Breast epithelium (tissue), 4 donors: ENCODE data around the gene STRBP. TPM values are rescaled to one million over a fixed set of nuclear protein-coding genes. Genes with fewer than 3 reads are reported as not detected.
"Not testable (repeated sequence)": the region's sequence is repeated elsewhere in the genome, so short reads cannot be mapped to it uniquely, and the experiment has no call there.

Source experiments
- DNase-seq, 2 donors: peaks; one replicate each; pipeline ENCODE4 v3.0.0-alpha.2; 2019; ENCODE audit warnings: low spot score in 2 of 2
- H3K27ac ChIP-seq, 2 donors: fragments of 200-600 bp; sonication (generic) in 1 of 2; one replicate each; pipeline ENCODE4 v1.5.1; 2016 to 2019; ENCODE audit warnings: mild to moderate bottlenecking in 1 of 2
- H3K27me3 ChIP-seq, 2 donors: fragments of 200-600 bp; sonication (generic) in 1 of 2; one replicate each; pipeline versions ENCODE4 v1.5.1 to v1.6.0; 2017 to 2019; ENCODE audit warnings: control low read depth in 1 of 2, mild to moderate bottlenecking in 1 of 2
- H3K36me3 ChIP-seq: fragments of 200-600 bp; one replicate; pipeline ENCODE4 v1.5.1; 2019
- H3K4me1 ChIP-seq, 2 donors: fragments of 200-600 bp; sonication (generic); one replicate each; pipeline ENCODE4 v1.5.1; 2016 to 2019; ENCODE audit warnings: control low read depth in 1 of 2
- H3K4me3 ChIP-seq, 3 donors: fragments of 200-600 bp; sonication (generic); 1 replicate in 2 of 3; 2 replicates in 1 of 3; pipeline ENCODE4 v1.5.1; 2016 to 2019; ENCODE audit warnings: mild to moderate bottlenecking in 3 of 3, moderate library complexity in 2 of 3
- H3K9me3 ChIP-seq, 2 donors: fragments of 200-600 bp; sonication (generic) in 1 of 2; one replicate each; pipeline ENCODE4 v1.5.1; 2016 to 2019; ENCODE audit warnings: control low read depth in 1 of 2
- POLR2A ChIP-seq: fragments of 450-650 bp; IDR thresholded peaks from one replicate; pipeline ENCODE4 v1.6.1; 2016; ENCODE audit warnings: antibody characterized with exemption, mild to moderate bottlenecking, moderate library complexity
- POLR2AphosphoS5 ChIP-seq, 3 donors: sonication (generic); formaldehyde crosslinking; IDR thresholded peaks; one replicate each; pipeline ENCODE4 v1.6.1; 2017; ENCODE audit warnings: antibody characterized with exemption in 3 of 3
- intact Hi-C: fragments of 100-400 bp; cut with DNase I; formaldehyde crosslinking; loops from one replicate; pipeline ENCODE4 v1.15.1; 2023; ENCODE audit warnings: low total_unique reads
- total RNA-seq, 3 donors: library from RNA; depleted of rRNA; stranded (reverse); fragments of >200 nt; gene quantifications; one replicate each; pipeline ENCODE4 v1.1.0, GENCODE V29; 2016
- TF ChIP-seq, protein P1 (sequence below), 3 donors: fragments of 450-650 bp; IDR thresholded peaks; one replicate each; pipeline ENCODE4 v1.5.1; 2016 to 2017; ENCODE audit warnings: antibody characterized with exemption in 3 of 3, mild to moderate bottlenecking in 3 of 3, moderate library complexity in 3 of 3

STRBP gene
- total RNA-seq, 3 donors from 2014 or later, result 8.0 to 37.0 (median 22.6) TPM

DNA sequence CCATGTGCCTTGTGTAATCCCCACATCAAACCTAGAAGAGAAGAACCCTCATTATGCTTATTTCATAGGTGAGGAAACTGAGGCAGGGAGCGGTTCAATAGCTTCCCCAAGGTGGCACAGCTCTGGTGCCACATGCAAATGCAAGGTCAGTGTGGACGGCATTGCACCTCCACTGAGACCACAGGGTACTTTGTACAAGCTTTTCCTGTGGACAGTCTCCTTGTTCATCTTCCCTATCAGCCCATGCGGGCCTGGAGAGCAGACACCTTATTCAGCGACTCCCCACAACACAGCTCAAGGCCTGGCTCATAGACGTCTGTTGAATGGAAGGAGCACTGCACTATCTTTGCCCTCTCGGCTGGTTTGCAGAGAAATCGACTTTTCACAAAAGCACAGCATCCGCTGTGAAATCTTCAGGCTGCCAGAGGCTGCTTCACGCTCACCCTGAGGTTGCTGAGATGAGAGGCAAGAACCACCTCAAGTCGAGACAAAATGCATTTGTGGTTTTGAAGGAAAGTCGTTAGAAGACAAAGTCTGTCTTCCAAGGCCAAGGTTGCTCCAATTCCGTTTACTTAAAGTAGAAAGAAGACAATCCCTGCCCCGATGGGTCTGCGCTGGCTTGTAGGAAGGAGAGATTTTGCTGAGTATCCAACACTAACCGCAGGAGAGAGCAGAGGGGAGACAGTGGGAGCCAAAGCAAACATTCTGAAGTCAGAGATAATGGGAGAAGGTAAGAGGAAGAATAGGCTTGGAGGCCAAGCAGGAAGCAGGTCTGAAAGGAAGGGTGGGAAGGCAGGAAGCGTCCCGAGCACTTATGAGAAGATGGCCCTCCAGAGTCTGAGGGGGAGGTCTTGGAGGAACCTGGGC is 34.2 kb upstream of the STRBP start:
- intact Hi-C loops, result no loop called here
- Histone ChIP-seq H3K4me1 (no peaks in the 10 kb centered on the region), H3K27me3 (no peaks in the 10 kb centered on the region), H3K27ac (no peak overlapping the region), H3K9me3 (no peaks in the 10 kb centered on the region), H3K4me3 (no peak overlapping the region), H3K36me3 (no peaks in the 10 kb centered on the region)
- no peak for DNase-seq
- TF ChIP-seq POLR2AphosphoS5 (IDR thresholded peaks at IDR 0.05) (no peak), POLR2A (no peak)
- TF ChIP-seq, protein P1, sequence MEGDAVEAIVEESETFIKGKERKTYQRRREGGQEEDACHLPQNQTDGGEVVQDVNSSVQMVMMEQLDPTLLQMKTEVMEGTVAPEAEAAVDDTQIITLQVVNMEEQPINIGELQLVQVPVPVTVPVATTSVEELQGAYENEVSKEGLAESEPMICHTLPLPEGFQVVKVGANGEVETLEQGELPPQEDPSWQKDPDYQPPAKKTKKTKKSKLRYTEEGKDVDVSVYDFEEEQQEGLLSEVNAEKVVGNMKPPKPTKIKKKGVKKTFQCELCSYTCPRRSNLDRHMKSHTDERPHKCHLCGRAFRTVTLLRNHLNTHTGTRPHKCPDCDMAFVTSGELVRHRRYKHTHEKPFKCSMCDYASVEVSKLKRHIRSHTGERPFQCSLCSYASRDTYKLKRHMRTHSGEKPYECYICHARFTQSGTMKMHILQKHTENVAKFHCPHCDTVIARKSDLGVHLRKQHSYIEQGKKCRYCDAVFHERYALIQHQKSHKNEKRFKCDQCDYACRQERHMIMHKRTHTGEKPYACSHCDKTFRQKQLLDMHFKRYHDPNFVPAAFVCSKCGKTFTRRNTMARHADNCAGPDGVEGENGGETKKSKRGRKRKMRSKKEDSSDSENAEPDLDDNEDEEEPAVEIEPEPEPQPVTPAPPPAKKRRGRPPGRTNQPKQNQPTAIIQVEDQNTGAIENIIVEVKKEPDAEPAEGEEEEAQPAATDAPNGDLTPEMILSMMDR (IDR thresholded peaks at IDR 0.05), result no peak

DNA sequence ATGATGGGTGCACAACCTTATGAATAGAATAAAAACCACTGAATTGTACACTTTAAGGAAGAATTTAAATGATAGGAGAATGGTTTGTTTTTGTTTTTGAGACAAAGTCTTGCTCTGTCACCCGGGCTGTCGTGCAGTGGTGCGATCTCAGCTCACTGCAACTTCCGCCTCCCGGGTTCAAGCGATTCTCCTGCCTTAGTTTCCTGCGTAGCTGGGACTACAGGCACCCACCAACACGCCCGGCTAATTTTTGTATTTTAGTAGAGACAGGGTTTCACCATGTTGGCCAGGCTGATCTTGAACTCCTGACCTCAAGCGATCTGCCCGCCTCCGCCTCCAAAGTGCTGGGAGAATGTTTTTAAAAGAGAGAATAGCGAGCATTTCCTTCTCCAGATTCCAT is 33.5 kb upstream of the STRBP start:
- H3K27ac ChIP-seq, DNase-seq, H3K27me3 ChIP-seq, H3K4me1 ChIP-seq, H3K4me3 ChIP-seq, H3K36me3 ChIP-seq, H3K9me3 ChIP-seq, intact Hi-C loops: not testable (repeated sequence)

DNA sequence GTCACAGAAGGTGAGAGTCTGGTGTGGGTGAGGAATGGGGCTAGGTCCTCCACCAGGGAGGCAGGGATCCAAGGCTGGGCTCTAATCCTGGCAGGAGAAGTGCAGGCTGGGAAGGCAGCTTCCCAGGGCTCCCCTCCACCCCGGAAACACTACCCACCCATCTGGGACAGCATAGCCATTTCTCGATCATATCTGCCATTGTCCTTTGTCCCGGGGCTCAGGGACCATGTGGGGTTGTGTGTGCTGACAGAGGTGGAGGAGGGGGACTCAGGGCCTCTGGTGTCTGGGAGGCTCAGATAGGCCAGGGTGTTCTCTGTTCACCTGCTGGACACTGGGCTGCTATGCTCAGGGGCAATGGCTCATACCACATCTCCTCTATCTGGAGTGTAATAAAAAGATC is 32.2 kb upstream of the STRBP start:
- H3K4me3 ChIP-seq, result no peak overlapping the region
- TF ChIP-seq, protein P1 (IDR thresholded peaks at IDR 0.05), result no peak
- TF ChIP-seq POLR2AphosphoS5 (IDR thresholded peaks at IDR 0.05) (no peak), POLR2A (no peak)
- no peaks in the 10 kb centered on the region for H3K27me3 ChIP-seq
- no peaks in the 10 kb centered on the region for H3K36me3 ChIP-seq
- H3K27ac ChIP-seq, result no peak overlapping the region
- no peaks in the 10 kb centered on the region for H3K9me3 ChIP-seq
- intact Hi-C loops, result no loop called here
- H3K4me1 ChIP-seq, result no peaks in the 10 kb centered on the region
- DNase-seq, result no peak

DNA sequence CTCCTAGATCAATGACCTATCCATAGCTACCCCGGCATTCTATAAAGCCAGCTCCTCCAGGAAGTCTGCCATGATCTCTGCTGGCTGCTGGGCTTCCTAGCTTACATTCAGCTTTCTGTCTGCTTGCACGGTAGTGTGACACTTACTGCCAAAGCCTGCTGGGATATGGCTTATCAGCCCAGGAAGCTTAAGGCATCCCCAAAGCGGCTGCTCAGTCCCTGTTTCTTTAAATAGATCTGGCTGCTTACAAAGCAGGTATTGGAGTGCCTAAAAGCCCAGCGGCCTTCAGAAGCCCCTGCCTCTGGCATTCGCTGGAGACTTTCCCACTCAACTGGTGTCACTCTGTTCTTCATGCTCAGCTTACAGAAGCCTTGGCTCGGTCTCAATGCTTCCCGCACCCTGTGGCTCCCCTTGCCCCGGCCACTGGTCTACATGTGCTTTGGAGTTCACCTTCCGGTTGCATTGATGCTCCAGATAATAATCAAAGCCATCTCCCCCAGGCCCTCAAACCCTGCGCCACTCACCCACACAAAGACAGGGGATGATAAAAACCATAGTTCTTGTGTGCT is 31.3 kb upstream of the STRBP start:
- no peaks in the 10 kb centered on the region for H3K27me3 ChIP-seq
- no peak for DNase-seq
- H3K36me3 ChIP-seq, result no peaks in the 10 kb centered on the region
- H3K4me3 ChIP-seq, result no peak overlapping the region
- intact Hi-C loops, result loop anchor here (5.0 kb wide), 1 partner anchor 173 kb away; no protein-coding TSS in a partner anchor
- no peaks in the 10 kb centered on the region for H3K4me1 ChIP-seq
- no peaks in the 10 kb centered on the region for H3K9me3 ChIP-seq
- H3K27ac ChIP-seq, result no peak overlapping the region
- TF ChIP-seq POLR2AphosphoS5 (IDR thresholded peaks at IDR 0.05) (no peak), POLR2A (no peak)

DNA sequence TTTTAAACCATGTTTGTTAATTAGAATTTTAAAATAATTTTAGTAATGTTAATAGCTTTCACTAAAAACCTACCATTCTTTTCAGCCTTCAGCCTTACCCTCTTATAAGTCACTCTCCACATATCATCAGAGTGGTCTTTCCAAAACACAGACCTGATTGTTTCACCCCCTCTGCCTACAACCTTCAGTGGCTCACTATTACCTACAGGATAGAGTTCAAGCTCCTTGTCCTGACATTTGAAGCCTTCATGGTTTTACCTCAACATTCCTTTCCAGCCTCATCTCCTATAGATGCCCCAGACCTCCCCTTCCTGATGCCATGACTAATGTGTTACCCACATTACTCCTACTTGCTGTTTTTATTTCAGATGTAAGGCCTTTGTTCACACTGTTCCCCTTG is 27.8 kb upstream of the STRBP start:
- Histone ChIP-seq H3K27me3 (no peaks in the 10 kb centered on the region), H3K36me3 (no peaks in the 10 kb centered on the region), H3K27ac (no peak overlapping the region), H3K9me3 (no peaks in the 10 kb centered on the region), H3K4me1 (no peaks in the 10 kb centered on the region), H3K4me3 (no peak overlapping the region)
- intact Hi-C loops, result loop anchor here (5.0 kb wide), 1 partner anchor 176 kb away; no protein-coding TSS in a partner anchor
- TF ChIP-seq, protein P1 (IDR thresholded peaks at IDR 0.05), result no peak
- no peak for TF ChIP-seq POLR2A
- no peak for DNase-seq

DNA sequence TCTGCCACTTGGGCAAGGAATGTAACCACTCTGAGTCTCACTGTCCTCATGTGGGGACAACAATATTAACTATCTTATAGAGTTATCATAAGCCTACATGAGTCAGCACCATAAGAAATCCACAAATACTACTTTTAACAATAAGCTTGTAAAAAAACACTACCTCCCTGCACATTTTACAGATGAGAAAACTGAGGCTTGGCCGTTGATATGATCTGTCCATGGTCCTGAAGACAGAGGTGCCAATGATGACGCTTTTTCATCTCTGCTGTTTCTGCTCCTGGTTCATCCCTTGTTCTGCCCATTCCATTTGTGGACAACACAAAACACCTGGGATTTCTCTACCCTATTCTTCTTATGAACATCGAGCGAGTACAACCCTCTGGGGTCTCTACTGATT is 23.4 kb upstream of the STRBP start:
- TF ChIP-seq, protein P1 (IDR thresholded peaks at IDR 0.05), result no peak
- TF ChIP-seq POLR2AphosphoS5 (IDR thresholded peaks at IDR 0.05), result no peak
- no peak for TF ChIP-seq POLR2A
- no peak for DNase-seq

More for the DNA sequence above, 23.4 kb upstream of the STRBP start:
- Histone ChIP-seq H3K9me3 (no peaks in the 10 kb centered on the region), H3K36me3 (no peaks in the 10 kb centered on the region), H3K4me1 (no peaks in the 10 kb centered on the region), H3K4me3 (no peak overlapping the region), H3K27me3 (no peaks in the 10 kb centered on the region), H3K27ac (no peak overlapping the region)
- intact Hi-C loops, result no loop called here
